Measurements from ENCODE around the gene KCNN3.

- TF ChIP-seq POLR2A (IDR thresholded peaks at IDR 0.05): no peak
- TF ChIP-seq, protein P1, sequence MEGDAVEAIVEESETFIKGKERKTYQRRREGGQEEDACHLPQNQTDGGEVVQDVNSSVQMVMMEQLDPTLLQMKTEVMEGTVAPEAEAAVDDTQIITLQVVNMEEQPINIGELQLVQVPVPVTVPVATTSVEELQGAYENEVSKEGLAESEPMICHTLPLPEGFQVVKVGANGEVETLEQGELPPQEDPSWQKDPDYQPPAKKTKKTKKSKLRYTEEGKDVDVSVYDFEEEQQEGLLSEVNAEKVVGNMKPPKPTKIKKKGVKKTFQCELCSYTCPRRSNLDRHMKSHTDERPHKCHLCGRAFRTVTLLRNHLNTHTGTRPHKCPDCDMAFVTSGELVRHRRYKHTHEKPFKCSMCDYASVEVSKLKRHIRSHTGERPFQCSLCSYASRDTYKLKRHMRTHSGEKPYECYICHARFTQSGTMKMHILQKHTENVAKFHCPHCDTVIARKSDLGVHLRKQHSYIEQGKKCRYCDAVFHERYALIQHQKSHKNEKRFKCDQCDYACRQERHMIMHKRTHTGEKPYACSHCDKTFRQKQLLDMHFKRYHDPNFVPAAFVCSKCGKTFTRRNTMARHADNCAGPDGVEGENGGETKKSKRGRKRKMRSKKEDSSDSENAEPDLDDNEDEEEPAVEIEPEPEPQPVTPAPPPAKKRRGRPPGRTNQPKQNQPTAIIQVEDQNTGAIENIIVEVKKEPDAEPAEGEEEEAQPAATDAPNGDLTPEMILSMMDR (IDR thresholded peaks at IDR 0.05): no peak
Observed at GRCh38 chr1:154661110-154661509, 209.0 kb downstream of the KCNN3 start.
